HepG2 (cell line): ENCODE data around the gene FNDC3B. TPM values are rescaled to one million over a fixed set of nuclear protein-coding genes. Genes with fewer than 3 reads are reported as not detected.

ENCODE experiments used
- ATAC-seq: fragments of 200-7000 bp; cut with Tn5 transposase; 3 replicates; pipeline ENCODE4 v1.9.1; 2020; ENCODE audit warnings: mild to moderate bottlenecking, moderate library complexity
- BruUV-seq: library from RNA; stranded (reverse); fragments of 400-500 nt; replicated peaks from 2 replicates; lab custom pipeline; 2021; lab: Mats Ljungman, UMichigan
- CTCF ChIA-PET: fragments of 300-600 bp; formaldehyde crosslinking; extraction: SDS; loops from one replicate; lab custom pipeline; 2021; ENCODE audit warnings: low total read pairs, inconsistent platforms, low intra/inter-chr PET ratio; lab: Yijun Ruan, JAX
- POLR2A ChIA-PET: fragments of 350-600 bp; sonication (Branson Sonifier 250); formaldehyde crosslinking; loops from one replicate; lab custom pipeline; 2020; ENCODE audit warnings: antibody characterized with exemption, inconsistent platforms; lab: Yijun Ruan, JAX
- DNase-seq: peaks from one replicate; pipeline ENCODE4 v3.0.0-alpha.2; 2015; ENCODE audit warnings: low spot score
- FAIRE-seq: peaks from 3 replicates; lab custom pipeline; 2011; peaks lifted over from hg19 to GRCh38; lab: Jason Lieb, UNC
- H2AFZ ChIP-seq: one replicate; pipeline ENCODE4 v1.6.1; 2011; ENCODE audit warnings: low read length, inconsistent platforms
- H3K27ac ChIP-seq: fragments of 300-600 bp; 3 replicates; pipeline ENCODE4 v1.8.0; 2011; ENCODE audit warnings: mixed run types, mild to moderate bottlenecking, mixed read lengths, low read length, inconsistent platforms; ENCODE audit not compliant: insufficient read depth; ENCODE audit errors: extremely low read length
- H3K27me3 ChIP-seq, 2 experiments: fragments of 200-600 bp in 1 of 2; 2 replicates in 1 of 2; 3 replicates in 1 of 2; pipeline versions ENCODE4 v1.6.0 to v1.8.0; 2011; ENCODE audit warnings: low read length in 2 of 2, mild to moderate bottlenecking in 2 of 2, moderate library complexity in 2 of 2, inconsistent platforms in 1 of 2; ENCODE audit not compliant: insufficient read depth in 2 of 2, control insufficient read depth in 1 of 2
- H3K36me3 ChIP-seq, 2 experiments: fragments of 200-600 bp in 1 of 2; replicated peaks in 1 of 2; 2 replicates in 1 of 2; 3 replicates in 1 of 2; pipeline versions ENCODE4 v1.5.1 to v1.8.0; 2011; ENCODE audit warnings: low read length in 2 of 2, inconsistent platforms in 1 of 2; ENCODE audit not compliant: insufficient read depth in 2 of 2, control insufficient read depth in 1 of 2
- H3K4me1 ChIP-seq: 2 replicates; pipeline ENCODE4 v1.5.1; 2012; ENCODE audit warnings: low read length, inconsistent platforms; ENCODE audit not compliant: insufficient read depth
- H3K4me2 ChIP-seq: 2 replicates; pipeline ENCODE4 v1.6.0; 2011; ENCODE audit warnings: low read depth, low read length, inconsistent platforms
- H3K4me3 ChIP-seq, 3 experiments: fragments of 200-600 bp in 1 of 3; sonication (generic), shearing (Covaris generic) in 1 of 3; replicated peaks in 1 of 3; 2 replicates each; pipeline ENCODE4 v1.5.1; 2011 to 2016; ENCODE audit warnings: low read length in 3 of 3, inconsistent platforms in 2 of 3, low read depth in 2 of 3, mild to moderate bottlenecking in 2 of 3, control low read depth in 1 of 3, mixed read lengths in 1 of 3; ENCODE audit not compliant: insufficient read depth in 1 of 3
- H3K79me2 ChIP-seq: one replicate; pipeline ENCODE4 v1.6.1; 2011; ENCODE audit warnings: low read length, inconsistent platforms; ENCODE audit not compliant: insufficient read depth
- H3K9ac ChIP-seq: 2 replicates; pipeline ENCODE4 v1.6.0; 2011; ENCODE audit warnings: mild to moderate bottlenecking, low read depth, low read length, inconsistent platforms; ENCODE audit not compliant: insufficient read depth
- H3K9me3 ChIP-seq: 2 replicates; pipeline ENCODE4 v1.5.1; 2012; ENCODE audit warnings: mild to moderate bottlenecking, low read length
- H4K20me1 ChIP-seq: 2 replicates; pipeline ENCODE4 v1.6.0; 2011; ENCODE audit warnings: inconsistent platforms, mild to moderate bottlenecking, low read length, moderate library complexity; ENCODE audit not compliant: insufficient read depth
- ADNP ChIP-seq: sonication (generic); formaldehyde crosslinking; IDR thresholded peaks from 2 replicates; pipeline ENCODE4 v1.4.0; 2020; ENCODE audit warnings: missing genetic modification reagents
- DPF2 ChIP-seq: sonication (generic); formaldehyde crosslinking; IDR thresholded peaks from 2 replicates; pipeline ENCODE4 v1.4.0; 2020; ENCODE audit warnings: mild to moderate bottlenecking, low read depth, missing genetic modification reagents, borderline replicate concordance
- EZH2 ChIP-seq: conservative IDR thresholded peaks from 2 replicates; pipeline ENCODE4 v1.6.1; 2012; ENCODE audit warnings: mild to moderate bottlenecking, low read depth, low read length, moderate library complexity
- FOXM1 ChIP-seq: sonication (generic); formaldehyde crosslinking; IDR thresholded peaks from 2 replicates; pipeline ENCODE4 v1.5.0; 2020; ENCODE audit warnings: missing genetic modification reagents
- HNRNPUL1 ChIP-seq: fragments of 200-400 bp; formaldehyde crosslinking; IDR thresholded peaks from 2 replicates; pipeline ENCODE4 v1.6.1; 2017; ENCODE audit warnings: low read depth, mild to moderate bottlenecking, low read length, moderate library complexity
- KLF12 ChIP-seq: sonication (generic); formaldehyde crosslinking; IDR thresholded peaks from 2 replicates; pipeline ENCODE4 v1.4.0; 2020; ENCODE audit warnings: missing genetic modification reagents, borderline replicate concordance
- MAZ ChIP-seq, 2 experiments: sonication (generic) in 1 of 2; formaldehyde crosslinking in 1 of 2; IDR thresholded peaks; 2 replicates each; pipeline versions ENCODE4 v1.5.0 to v1.6.1; 2012 to 2020; ENCODE audit warnings: low read depth in 2 of 2, mild to moderate bottlenecking in 2 of 2, borderline replicate concordance in 1 of 2, improper control_type of control experiment in 1 of 2, low read length in 1 of 2, missing genetic modification reagents in 1 of 2, moderate library complexity in 1 of 2
- MXI1 ChIP-seq: IDR thresholded peaks from 3 replicates; pipeline ENCODE4 v1.6.1; 2012; ENCODE audit warnings: low read depth, low read length, inconsistent platforms, borderline replicate concordance
- POLR2AphosphoS2 ChIP-seq: IDR thresholded peaks from 2 replicates; pipeline ENCODE4 v1.6.1; 2011; ENCODE audit warnings: low read depth, low read length, improper control_type of control experiment
- PPARG ChIP-seq: conservative IDR thresholded peaks from 2 replicates; pipeline ENCODE4 v1.6.1; 2016; ENCODE audit warnings: missing biosample characterization, missing genetic modification reagents
- PRMT3 ChIP-seq: sonication (generic); formaldehyde crosslinking; IDR thresholded peaks from 2 replicates; pipeline ENCODE4 v1.8.1; 2022; ENCODE audit warnings: low read depth, mild to moderate bottlenecking, moderate library complexity, missing genetic modification reagents, borderline replicate concordance
- SRSF4 ChIP-seq: fragments of 200-400 bp; formaldehyde crosslinking; IDR thresholded peaks from one replicate; pipeline ENCODE4 v1.6.1; 2018; ENCODE audit warnings: mild to moderate bottlenecking, low read depth, low read length, moderate library complexity; ENCODE audit not compliant: poor library complexity, severe bottlenecking
- TBX2 ChIP-seq: sonication (generic); formaldehyde crosslinking; IDR thresholded peaks from 2 replicates; pipeline ENCODE4 v1.5.0; 2020; ENCODE audit warnings: missing genetic modification reagents, mild to moderate bottlenecking, borderline replicate concordance
- TCF7 ChIP-seq: sonication (generic); IDR thresholded peaks from 2 replicates; pipeline ENCODE4 v1.6.1; 2016; ENCODE audit warnings: antibody characterized with exemption, low read depth
- ZFAT ChIP-seq: sonication (generic); formaldehyde crosslinking; conservative IDR thresholded peaks from 2 replicates; pipeline ENCODE4 v1.8.1; 2023; ENCODE audit warnings: missing genetic modification reagents, inconsistent platforms
- ZFP36 ChIP-seq: fragments of 150-350 bp; IDR thresholded peaks from 2 replicates; pipeline ENCODE4 v1.6.1; 2018; ENCODE audit warnings: borderline replicate concordance, low read length, low read depth; ENCODE audit not compliant: partially characterized antibody
- ZNF496 ChIP-seq: sonication (generic); formaldehyde crosslinking; IDR thresholded peaks from 2 replicates; pipeline ENCODE4 v1.8.1; 2023; ENCODE audit warnings: mild to moderate bottlenecking, moderate library complexity, missing genetic modification reagents; ENCODE audit not compliant: insufficient replicate concordance
- ZNF724P ChIP-seq: sonication (generic); formaldehyde crosslinking; IDR thresholded peaks from 2 replicates; pipeline ENCODE4 v1.8.0; 2022; ENCODE audit warnings: missing genetic modification reagents, borderline replicate concordance
- ZNF83 ChIP-seq: sonication (generic); formaldehyde crosslinking; IDR thresholded peaks from 2 replicates; pipeline ENCODE4 v1.4.0; 2020; ENCODE audit warnings: missing genetic modification reagents, mild to moderate bottlenecking, borderline replicate concordance
- whole genome bisulfite sequencing: methylation state at CpG from one replicate; pipeline ENCODE4 v1.1.6; 2017; ENCODE audit warnings: low lambda C conversion rate; 5-methylcytosine and 5-hydroxymethylcytosine counted together
- in situ Hi-C: cut with HindIII; loops from 2 replicates; pipeline ENCODE4 v1.10.0; 2017; ENCODE audit warnings: low pct_unique_long_range_greater_than_20kb; ENCODE audit not compliant: extremely low pct_ligation_motif_present
- intact Hi-C: fragments of 100-400 bp; cut with micrococcal nuclease; formaldehyde crosslinking; loops from one replicate; pipeline ENCODE4 v1.10.0; 2022; ENCODE audit not compliant: unreplicated experiment
- polyA plus RNA-seq, 8 experiments: library from polyadenylated mRNA; depleted of rRNA in 3 of 8; stranded (reverse) in 7 of 8; unstranded in 1 of 8; fragments of >200 nt; fragmentation: Illumina TruSeq in 4 of 8; extraction: Trizol in 4 of 8; gene quantifications; 2 replicates each; pipeline versions ENCODE4 v1.2.1 to v1.2.3, GENCODE V29; 2011 to 2016; ENCODE audit warnings: low read depth in 4 of 8, missing spikeins in 1 of 8, mixed read lengths in 1 of 8; ENCODE audit not compliant: insufficient read depth in 1 of 8
- total RNA-seq, 5 experiments: library from RNA; depleted of rRNA; stranded (reverse); fragments of >200 nt; fragmentation: Illumina TruSeq; extraction: Trizol; gene quantifications; 2 replicates each; pipeline ENCODE4 v1.2.3, GENCODE V29; 2016; ENCODE audit warnings: low read depth in 1 of 5
- TF ChIP-seq, protein P1 (sequence below), 2 experiments: sonication (generic) in 1 of 2; formaldehyde crosslinking in 1 of 2; IDR thresholded peaks; 2 replicates each; pipeline versions ENCODE4 v1.5.1 to v1.6.1; 2011 to 2020; ENCODE audit warnings: borderline replicate concordance in 1 of 2, low read depth in 1 of 2, low read length in 1 of 2, mild to moderate bottlenecking in 1 of 2, missing genetic modification reagents in 1 of 2, moderate library complexity in 1 of 2
- TF ChIP-seq, protein P2 (sequence below): sonication (generic); formaldehyde crosslinking; IDR thresholded peaks from 2 replicates; pipeline ENCODE4 v1.5.1; 2020; ENCODE audit warnings: missing genetic modification reagents, mild to moderate bottlenecking, borderline replicate concordance

The FNDC3B gene
- total and polyA plus RNA-seq, 2 of the 13 experiments (the other 11 are each of a cell fraction or from before 2014, with no cell fraction given) = 74.8 to 103 TPM

DNA sequence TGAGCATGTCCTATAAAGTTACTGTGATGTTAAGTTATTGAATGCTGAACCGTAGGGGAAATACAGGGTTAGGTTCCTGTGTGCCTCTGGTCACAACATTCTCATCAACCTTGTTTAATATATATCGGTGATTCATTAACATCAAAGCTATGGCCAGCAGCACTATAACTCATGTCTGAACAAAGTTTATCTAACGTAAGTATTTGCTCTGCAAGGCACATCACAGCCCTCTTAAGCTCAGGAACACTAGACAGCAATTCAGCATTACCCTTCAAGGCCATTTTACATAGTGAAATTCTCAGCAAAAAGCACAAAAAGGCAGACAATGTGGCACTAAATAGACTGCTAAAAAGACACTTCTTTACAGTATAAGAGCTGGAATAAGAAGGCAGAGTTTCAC lies 48.2 kb upstream of the FNDC3B start:
- Histone ChIP-seq H3K27ac (peak overlapping the region; percentile 75), H4K20me1 (no peaks in the 10 kb centered on the region), H3K4me3 (no peak overlapping the region; a peak in 1 of 6 replicates), H2AFZ (peak overlapping the region; percentile 24), H3K9me3 (no peaks in the 10 kb centered on the region; the same call in 1 of the 2 replicates), H3K27me3 (no peaks in the 10 kb centered on the region), H3K36me3 (no peaks in the 10 kb centered on the region), H3K4me2 (peak overlapping the region; percentile 53), H3K79me2 (no peaks in the 10 kb centered on the region), H3K9ac (peak overlapping the region; percentile 49; the same call in 1 of the 2 replicates), H3K4me1 (peaks cover 54% of the 10 kb centered on the region)
- intact Hi-C loops = no loop called here
- ATAC-seq (peak; percentile 97), DNase-seq (peak; percentile 92), FAIRE-seq (peak; percentile 4)
- ChIA-PET CTCF (no interaction called here), POLR2A (interaction anchor here (0.9 to 1.1 kb wide), 4 partner anchors 11 to 150 kb away, joined by 3 to 5 read pairs (median 4); no protein-coding TSS in a partner anchor)
- BruUV-seq = no TSS peak
- WGBS = 0% methylated on average over 3 of the region's 3 CpGs
- in situ Hi-C loops = no loop called here
- TF ChIP-seq ZFP36 (no peak), KLF12 (no peak), ZNF496 (CRISPR knock-in tag) (no peak), POLR2AphosphoS2 (no peak), TCF7 (peak; percentile 94), ZFAT (CRISPR knock-in tag) (no peak), TBX2 (CRISPR knock-in tag) (peak; percentile 80), ADNP (CRISPR knock-in tag) (no peak), PRMT3 (CRISPR knock-in tag) (no peak), FOXM1 (CRISPR knock-in tag) (no peak), MXI1 (no peak), ZNF724P (CRISPR knock-in tag) (no peak), MAZ (IDR thresholded peaks at IDR 0.05; ENCODE audit: borderline replicate concordance, low read depth, low read length) (no peak), MAZ (CRISPR knock-in tag; IDR thresholded peaks at IDR 0.05; ENCODE audit: low read depth) (no peak), HNRNPUL1 (no peak), DPF2 (CRISPR knock-in tag) (peak; percentile 59; the same call in 1 of the 2 replicates), ZNF83 (CRISPR knock-in tag) (no peak), PPARG (CRISPR knock-in tag) (peak; percentile 86), SRSF4 (no peak), EZH2 (no peak)
- TF ChIP-seq, protein P1, sequence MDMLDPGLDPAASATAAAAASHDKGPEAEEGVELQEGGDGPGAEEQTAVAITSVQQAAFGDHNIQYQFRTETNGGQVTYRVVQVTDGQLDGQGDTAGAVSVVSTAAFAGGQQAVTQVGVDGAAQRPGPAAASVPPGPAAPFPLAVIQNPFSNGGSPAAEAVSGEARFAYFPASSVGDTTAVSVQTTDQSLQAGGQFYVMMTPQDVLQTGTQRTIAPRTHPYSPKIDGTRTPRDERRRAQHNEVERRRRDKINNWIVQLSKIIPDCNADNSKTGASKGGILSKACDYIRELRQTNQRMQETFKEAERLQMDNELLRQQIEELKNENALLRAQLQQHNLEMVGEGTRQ (IDR thresholded peaks at IDR 0.05; ENCODE audit: low read depth, low read length) = no peak
- TF ChIP-seq, protein P1 (CRISPR knock-in tag; IDR thresholded peaks at IDR 0.05; ENCODE audit: borderline replicate concordance) = no peak
- TF ChIP-seq, protein P2, sequence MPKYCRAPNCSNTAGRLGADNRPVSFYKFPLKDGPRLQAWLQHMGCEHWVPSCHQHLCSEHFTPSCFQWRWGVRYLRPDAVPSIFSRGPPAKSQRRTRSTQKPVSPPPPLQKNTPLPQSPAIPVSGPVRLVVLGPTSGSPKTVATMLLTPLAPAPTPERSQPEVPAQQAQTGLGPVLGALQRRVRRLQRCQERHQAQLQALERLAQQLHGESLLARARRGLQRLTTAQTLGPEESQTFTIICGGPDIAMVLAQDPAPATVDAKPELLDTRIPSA (CRISPR knock-in tag) = no peak
